Activated CD4-positive, alpha-beta T cell treated with anti-CD3 and anti-CD28 coated beads, Interleukin-2, amount 50 U/mL, for 4 hours (primary cell): ENCODE data around the gene RIN2.

ENCODE experiments used
- DNase-seq, 2 experiments: peaks; one replicate each; pipeline ENCODE4 v3.0.0-alpha.2; 2020

The RIN2 gene

GRCh38 chr20:19758133-19758500 lies at the start of gene RIN2:
Gene RIN2 (plus strand): TSS chr20:19758258. CDS start chr20:19889602, 131,344 bp downstream.
- DNase-seq = no peak

GRCh38 chr20:19709635-19710335 lies 48.3 kb upstream of the RIN2 start:
- no peak for DNase-seq

- no peak for DNase-seq
Observed at GRCh38 chr20:19710336-19711120, 47.5 kb upstream of the RIN2 start.

GRCh38 chr20:19711126-19711525 lies 46.9 kb upstream of the RIN2 start:
- no peak for DNase-seq

GRCh38 chr20:19712721-19713260 lies 45.3 kb upstream of the RIN2 start:
- DNase-seq = no peak

- no peak for DNase-seq
Observed at GRCh38 chr20:19713822-19714578, 44.1 kb upstream of the RIN2 start.

- DNase-seq = no peak
Observed at GRCh38 chr20:19714579-19714840, 43.5 kb upstream of the RIN2 start.

- no peak for DNase-seq
Observed at GRCh38 chr20:19715986-19716385, 42.1 kb upstream of the RIN2 start.

- DNase-seq = no peak
Observed at GRCh38 chr20:19718880-19719279, 39.2 kb upstream of the RIN2 start.

- no peak for DNase-seq
Observed at GRCh38 chr20:19720991-19721390, 37.1 kb upstream of the RIN2 start.

GRCh38 chr20:19723051-19723450 lies 35.0 kb upstream of the RIN2 start:
- no peak for DNase-seq

- no peak for DNase-seq
Observed at GRCh38 chr20:19723813-19724430, 34.1 kb upstream of the RIN2 start.

- DNase-seq = no peak
Observed at GRCh38 chr20:19725373-19725772, 32.7 kb upstream of the RIN2 start.

GRCh38 chr20:19725814-19726525 lies 32.1 kb upstream of the RIN2 start:
- no peak for DNase-seq

- no peak for DNase-seq
Observed at GRCh38 chr20:19727251-19727847, 30.7 kb upstream of the RIN2 start.

GRCh38 chr20:19729672-19730071 lies 28.4 kb upstream of the RIN2 start:
- DNase-seq = no peak

GRCh38 chr20:19730706-19731105 lies 27.4 kb upstream of the RIN2 start:
- no peak for DNase-seq

GRCh38 chr20:19734811-19735210 lies 23.2 kb upstream of the RIN2 start:
- no peak for DNase-seq

GRCh38 chr20:19735446-19735845 lies 22.6 kb upstream of the RIN2 start:
- no peak for DNase-seq

GRCh38 chr20:19737025-19737424 lies 21.0 kb upstream of the RIN2 start:
- DNase-seq = no peak

- DNase-seq = no peak
Observed at GRCh38 chr20:19738951-19739350, 19.1 kb upstream of the RIN2 start.

- DNase-seq = no peak
Observed at GRCh38 chr20:19739351-19739750, 18.7 kb upstream of the RIN2 start.
